ENCODE measurements around the gene ARMH2. TPM values are rescaled to one million over a fixed set of nuclear protein-coding genes. Genes with fewer than 3 reads are reported as not detected.

The ARMH2 gene
- total and polyA plus RNA-seq, 9 of the 15 experiments (the other 6 are each of a cell fraction or from before 2014, with no cell fraction given), result not detected

GRCh38 chr6:24759718-24760117, 39.0 kb downstream of the ARMH2 start (continued):
- TF ChIP-seq, protein P1, sequence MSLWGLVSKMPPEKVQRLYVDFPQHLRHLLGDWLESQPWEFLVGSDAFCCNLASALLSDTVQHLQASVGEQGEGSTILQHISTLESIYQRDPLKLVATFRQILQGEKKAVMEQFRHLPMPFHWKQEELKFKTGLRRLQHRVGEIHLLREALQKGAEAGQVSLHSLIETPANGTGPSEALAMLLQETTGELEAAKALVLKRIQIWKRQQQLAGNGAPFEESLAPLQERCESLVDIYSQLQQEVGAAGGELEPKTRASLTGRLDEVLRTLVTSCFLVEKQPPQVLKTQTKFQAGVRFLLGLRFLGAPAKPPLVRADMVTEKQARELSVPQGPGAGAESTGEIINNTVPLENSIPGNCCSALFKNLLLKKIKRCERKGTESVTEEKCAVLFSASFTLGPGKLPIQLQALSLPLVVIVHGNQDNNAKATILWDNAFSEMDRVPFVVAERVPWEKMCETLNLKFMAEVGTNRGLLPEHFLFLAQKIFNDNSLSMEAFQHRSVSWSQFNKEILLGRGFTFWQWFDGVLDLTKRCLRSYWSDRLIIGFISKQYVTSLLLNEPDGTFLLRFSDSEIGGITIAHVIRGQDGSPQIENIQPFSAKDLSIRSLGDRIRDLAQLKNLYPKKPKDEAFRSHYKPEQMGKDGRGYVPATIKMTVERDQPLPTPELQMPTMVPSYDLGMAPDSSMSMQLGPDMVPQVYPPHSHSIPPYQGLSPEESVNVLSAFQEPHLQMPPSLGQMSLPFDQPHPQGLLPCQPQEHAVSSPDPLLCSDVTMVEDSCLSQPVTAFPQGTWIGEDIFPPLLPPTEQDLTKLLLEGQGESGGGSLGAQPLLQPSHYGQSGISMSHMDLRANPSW (CRISPR knock-in tag; IDR thresholded peaks at IDR 0.05), result no peak
- no peak for TF ChIP-seq NR2F6 (CRISPR knock-in tag; IDR thresholded peaks at IDR 0.05)
- peak; percentile 49; the same call in 1 of the 2 replicates for TF ChIP-seq PYGO2 (tag; IDR thresholded peaks at IDR 0.05)
- TF ChIP-seq NEUROD1 (IDR thresholded peaks at IDR 0.05; ENCODE audit: borderline replicate concordance, low read depth, low read length, partially characterized antibody), result no peak
- TF ChIP-seq EP300 (IDR thresholded peaks at IDR 0.05; ENCODE audit: low read length), result no peak
- TF ChIP-seq LARP7 (IDR thresholded peaks at IDR 0.05), result no peak
- no peak for TF ChIP-seq CBX2 (IDR thresholded peaks at IDR 0.05; ENCODE audit: insufficient read depth, low read length, poor library complexity, severe bottlenecking)
- no peak for TF ChIP-seq COPS2 (conservative IDR thresholded peaks at IDR 0.05)
- TF ChIP-seq ZNF239 (CRISPR knock-in tag; IDR thresholded peaks at IDR 0.05), result peak; percentile 27; the same call in 1 of the 2 replicates
- peak; percentile 63; the same call in 1 of the 2 replicates for TF ChIP-seq ZNF354B (CRISPR knock-in tag; IDR thresholded peaks at IDR 0.05)
- no peak for TF ChIP-seq SRSF7 (optimal IDR thresholded peaks at IDR 0.05; ENCODE audit: low read depth, low read length)
- TF ChIP-seq MIER1 (IDR thresholded peaks at IDR 0.05; ENCODE audit: low read depth), result no peak
- TF ChIP-seq ZNF197 (CRISPR knock-in tag; IDR thresholded peaks at IDR 0.05; ENCODE audit: low read depth), result no peak
- TF ChIP-seq, protein P2, sequence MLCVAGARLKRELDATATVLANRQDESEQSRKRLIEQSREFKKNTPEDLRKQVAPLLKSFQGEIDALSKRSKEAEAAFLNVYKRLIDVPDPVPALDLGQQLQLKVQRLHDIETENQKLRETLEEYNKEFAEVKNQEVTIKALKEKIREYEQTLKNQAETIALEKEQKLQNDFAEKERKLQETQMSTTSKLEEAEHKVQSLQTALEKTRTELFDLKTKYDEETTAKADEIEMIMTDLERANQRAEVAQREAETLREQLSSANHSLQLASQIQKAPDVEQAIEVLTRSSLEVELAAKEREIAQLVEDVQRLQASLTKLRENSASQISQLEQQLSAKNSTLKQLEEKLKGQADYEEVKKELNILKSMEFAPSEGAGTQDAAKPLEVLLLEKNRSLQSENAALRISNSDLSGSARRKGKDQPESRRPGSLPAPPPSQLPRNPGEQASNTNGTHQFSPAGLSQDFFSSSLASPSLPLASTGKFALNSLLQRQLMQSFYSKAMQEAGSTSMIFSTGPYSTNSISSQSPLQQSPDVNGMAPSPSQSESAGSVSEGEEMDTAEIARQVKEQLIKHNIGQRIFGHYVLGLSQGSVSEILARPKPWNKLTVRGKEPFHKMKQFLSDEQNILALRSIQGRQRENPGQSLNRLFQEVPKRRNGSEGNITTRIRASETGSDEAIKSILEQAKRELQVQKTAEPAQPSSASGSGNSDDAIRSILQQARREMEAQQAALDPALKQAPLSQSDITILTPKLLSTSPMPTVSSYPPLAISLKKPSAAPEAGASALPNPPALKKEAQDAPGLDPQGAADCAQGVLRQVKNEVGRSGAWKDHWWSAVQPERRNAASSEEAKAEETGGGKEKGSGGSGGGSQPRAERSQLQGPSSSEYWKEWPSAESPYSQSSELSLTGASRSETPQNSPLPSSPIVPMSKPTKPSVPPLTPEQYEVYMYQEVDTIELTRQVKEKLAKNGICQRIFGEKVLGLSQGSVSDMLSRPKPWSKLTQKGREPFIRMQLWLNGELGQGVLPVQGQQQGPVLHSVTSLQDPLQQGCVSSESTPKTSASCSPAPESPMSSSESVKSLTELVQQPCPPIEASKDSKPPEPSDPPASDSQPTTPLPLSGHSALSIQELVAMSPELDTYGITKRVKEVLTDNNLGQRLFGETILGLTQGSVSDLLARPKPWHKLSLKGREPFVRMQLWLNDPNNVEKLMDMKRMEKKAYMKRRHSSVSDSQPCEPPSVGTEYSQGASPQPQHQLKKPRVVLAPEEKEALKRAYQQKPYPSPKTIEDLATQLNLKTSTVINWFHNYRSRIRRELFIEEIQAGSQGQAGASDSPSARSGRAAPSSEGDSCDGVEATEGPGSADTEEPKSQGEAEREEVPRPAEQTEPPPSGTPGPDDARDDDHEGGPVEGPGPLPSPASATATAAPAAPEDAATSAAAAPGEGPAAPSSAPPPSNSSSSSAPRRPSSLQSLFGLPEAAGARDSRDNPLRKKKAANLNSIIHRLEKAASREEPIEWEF (CRISPR knock-in tag; IDR thresholded peaks at IDR 0.05), result no peak
- TF ChIP-seq ZNF282 (CRISPR knock-in tag; IDR thresholded peaks at IDR 0.05), result no peak
- TF ChIP-seq, protein P3, sequence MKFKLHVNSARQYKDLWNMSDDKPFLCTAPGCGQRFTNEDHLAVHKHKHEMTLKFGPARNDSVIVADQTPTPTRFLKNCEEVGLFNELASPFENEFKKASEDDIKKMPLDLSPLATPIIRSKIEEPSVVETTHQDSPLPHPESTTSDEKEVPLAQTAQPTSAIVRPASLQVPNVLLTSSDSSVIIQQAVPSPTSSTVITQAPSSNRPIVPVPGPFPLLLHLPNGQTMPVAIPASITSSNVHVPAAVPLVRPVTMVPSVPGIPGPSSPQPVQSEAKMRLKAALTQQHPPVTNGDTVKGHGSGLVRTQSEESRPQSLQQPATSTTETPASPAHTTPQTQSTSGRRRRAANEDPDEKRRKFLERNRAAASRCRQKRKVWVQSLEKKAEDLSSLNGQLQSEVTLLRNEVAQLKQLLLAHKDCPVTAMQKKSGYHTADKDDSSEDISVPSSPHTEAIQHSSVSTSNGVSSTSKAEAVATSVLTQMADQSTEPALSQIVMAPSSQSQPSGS (CRISPR knock-in tag; IDR thresholded peaks at IDR 0.05), result no peak
- peak; percentile 61; the same call in 1 of the 2 replicates for TF ChIP-seq TEAD2 (tag; IDR thresholded peaks at IDR 0.05)
- TF ChIP-seq PHB2 (IDR thresholded peaks at IDR 0.05; ENCODE audit: low read depth), result no peak
- no peak for TF ChIP-seq DPF2 (IDR thresholded peaks at IDR 0.05)
- TF ChIP-seq CCNT2 (IDR thresholded peaks at IDR 0.05; ENCODE audit: borderline replicate concordance, extremely low read depth, insufficient read length, low read depth, low read length), result no peak
- TF ChIP-seq CTBP1 (IDR thresholded peaks at IDR 0.05; ENCODE audit: borderline replicate concordance), result no peak

Measured in K562 (cell line).